Measurements from ENCODE around the gene GABRG3. TPM values are rescaled to one million over a fixed set of nuclear protein-coding genes. Genes with fewer than 3 reads are reported as not detected.

Gene GABRG3
- total and polyA plus RNA-seq, 7 donors = not detected

- Histone ChIP-seq H3K27me3 (ENCODE audit: insufficient read depth in 3 of 3, low read length in 2 of 3) (no peaks in the 10 kb centered on the region), H3K4me1 (no peaks in the 10 kb centered on the region), H3K9me3 (no peaks in the 10 kb centered on the region), H3K4me3 (no peak overlapping the region), H3K27ac (no peak overlapping the region), H3K36me3 (ENCODE audit: insufficient read depth in 1 of 2, low read depth in 1 of 2) (no peaks in the 10 kb centered on the region)
- intact Hi-C loops (cut with DNase I) = no loop called here
- no peak for DNase-seq
- WGBS, 3 donors = 77 to 78% (median 78%) methylated on average over 5 of the region's 5 CpGs
- TF ChIP-seq CTCF (IDR thresholded peaks at IDR 0.05) = no peak
- ATAC-seq = no peak
Observed at GRCh38 chr15:27219636-27220035, 248.7 kb downstream of the GABRG3 start.

GRCh38 chr15:27220199-27220598 is 249.2 kb downstream of the GABRG3 start:
- H3K4me3 ChIP-seq = no peak overlapping the region
- H3K27ac ChIP-seq = no peak overlapping the region
- DNase-seq (no peak), ATAC-seq (no peak)
- WGBS, 3 donors = 63 to 69% (median 68%) methylated on average over 4 of the region's 4 CpGs
- H3K27me3 ChIP-seq (ENCODE audit: insufficient read depth in 3 of 3, low read length in 2 of 3) = no peaks in the 10 kb centered on the region
- no peaks in the 10 kb centered on the region for H3K4me1 ChIP-seq
- intact Hi-C loops (cut with DNase I) = no loop called here
- H3K9me3 ChIP-seq = no peaks in the 10 kb centered on the region
- no peak for TF ChIP-seq CTCF (IDR thresholded peaks at IDR 0.05)
- no peaks in the 10 kb centered on the region for H3K36me3 ChIP-seq (ENCODE audit: insufficient read depth in 1 of 2, low read depth in 1 of 2)

- DNase-seq = no peak
- WGBS, 3 donors = 43 to 54% (median 52%) methylated on average over 4 of the region's 4 CpGs
Observed at GRCh38 chr15:27222479-27222878, 251.5 kb downstream of the GABRG3 start.

GRCh38 chr15:27223179-27223578 is 252.2 kb downstream of the GABRG3 start:
- intact Hi-C loops (cut with DNase I) = no loop called here
- Histone ChIP-seq H3K27ac (no peak overlapping the region), H3K4me3 (no peak overlapping the region), H3K9me3 (no peaks in the 10 kb centered on the region), H3K36me3 (ENCODE audit: insufficient read depth in 1 of 2, low read depth in 1 of 2) (no peaks in the 10 kb centered on the region), H3K27me3 (ENCODE audit: insufficient read depth in 3 of 3, low read length in 2 of 3) (no peaks in the 10 kb centered on the region), H3K4me1 (no peaks in the 10 kb centered on the region)
- no peak for TF ChIP-seq CTCF (IDR thresholded peaks at IDR 0.05)
- no peak for DNase-seq
- no peak for ATAC-seq
- 20 to 31% (median 25%) methylated on average over 2 of the region's 2 CpGs for WGBS, 3 donors

More at GRCh38 chr15:27222479-27222878, 251.5 kb downstream of the GABRG3 start:
- no peaks in the 10 kb centered on the region for H3K27me3 ChIP-seq (ENCODE audit: insufficient read depth in 3 of 3, low read length in 2 of 3)
- no peaks in the 10 kb centered on the region for H3K36me3 ChIP-seq (ENCODE audit: insufficient read depth in 1 of 2, low read depth in 1 of 2)
- H3K4me1 ChIP-seq = no peaks in the 10 kb centered on the region
- H3K27ac ChIP-seq = no peak overlapping the region
- no peak overlapping the region for H3K4me3 ChIP-seq
- ATAC-seq = no peak
- H3K9me3 ChIP-seq = no peaks in the 10 kb centered on the region
- intact Hi-C loops (cut with DNase I) = no loop called here
- no peak for TF ChIP-seq CTCF (IDR thresholded peaks at IDR 0.05)

- no peaks in the 10 kb centered on the region for H3K36me3 ChIP-seq (ENCODE audit: insufficient read depth in 1 of 2, low read depth in 1 of 2)
- DNase-seq = no peak
- H3K27ac ChIP-seq = no peak overlapping the region
- WGBS, 3 donors = 39 to 83% (median 64%) methylated on average over 2 of the region's 2 CpGs
- intact Hi-C loops (cut with DNase I) = no loop called here
- TF ChIP-seq CTCF (IDR thresholded peaks at IDR 0.05) = no peak
- H3K4me1 ChIP-seq = no peaks in the 10 kb centered on the region
- ATAC-seq = no peak
- no peaks in the 10 kb centered on the region for H3K9me3 ChIP-seq
- no peak overlapping the region for H3K4me3 ChIP-seq
- H3K27me3 ChIP-seq (ENCODE audit: insufficient read depth in 3 of 3, low read length in 2 of 3) = no peaks in the 10 kb centered on the region
Observed at GRCh38 chr15:27231811-27232210, 260.8 kb downstream of the GABRG3 start.

Measured in psoas muscle (tissue), 8 donors.